ENCODE results near the gene UBE2A.

Gene UBE2A

DNA sequence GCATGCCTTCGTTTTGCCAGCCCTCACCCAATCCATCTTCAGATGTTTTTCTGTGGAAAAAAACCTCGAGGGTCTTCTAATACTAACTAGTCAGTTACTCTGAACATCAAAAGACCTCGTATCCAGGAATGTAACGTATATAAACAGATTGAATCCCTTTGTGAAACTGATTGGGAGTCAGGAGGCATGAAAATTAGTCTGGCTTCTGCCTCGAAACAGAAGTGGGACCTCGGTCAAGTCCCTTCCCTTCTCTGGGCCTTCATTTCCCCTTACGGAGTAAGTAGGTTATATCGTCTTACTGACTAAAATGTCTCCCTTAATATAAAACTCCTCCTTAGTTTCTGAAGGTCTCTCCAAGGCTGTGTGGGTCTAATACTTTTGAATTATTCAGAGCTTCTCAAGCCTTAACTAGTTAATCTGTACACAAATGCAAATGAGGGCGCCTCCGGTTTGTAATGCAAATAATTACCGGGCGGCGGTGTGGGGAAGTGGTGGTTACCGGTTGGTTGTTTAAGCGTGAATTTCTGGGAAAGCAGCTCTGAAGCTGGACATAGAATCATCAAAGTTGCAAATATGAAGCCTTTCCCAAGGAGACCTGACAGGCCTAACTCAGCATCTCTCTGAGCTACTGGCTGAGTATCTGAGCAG, 43.3 kb downstream of the UBE2A start:
- Histone ChIP-seq H3K4me1 (ENCODE audit: insufficient read depth, low read length) (peaks cover 11% of the 10 kb centered on the region; the same call in 1 of the 2 replicates), H3K36me3 (ENCODE audit: insufficient read depth, low read depth, low read length) (no peaks in the 10 kb centered on the region), H3K9ac (ENCODE audit: low read depth, low read length) (no peak overlapping the region), H3K27me3 (ENCODE audit: insufficient read depth, low read length) (no peaks in the 10 kb centered on the region), H3K9me3 (ENCODE audit: insufficient read depth, low read depth, low read length) (no peaks in the 10 kb centered on the region), H3K27ac (ENCODE audit: low read length) (no peak overlapping the region), H3K4me3 (ENCODE audit: low read length) (peak overlapping the region; percentile 38; the same call in 1 of the 2 replicates)

DNA sequence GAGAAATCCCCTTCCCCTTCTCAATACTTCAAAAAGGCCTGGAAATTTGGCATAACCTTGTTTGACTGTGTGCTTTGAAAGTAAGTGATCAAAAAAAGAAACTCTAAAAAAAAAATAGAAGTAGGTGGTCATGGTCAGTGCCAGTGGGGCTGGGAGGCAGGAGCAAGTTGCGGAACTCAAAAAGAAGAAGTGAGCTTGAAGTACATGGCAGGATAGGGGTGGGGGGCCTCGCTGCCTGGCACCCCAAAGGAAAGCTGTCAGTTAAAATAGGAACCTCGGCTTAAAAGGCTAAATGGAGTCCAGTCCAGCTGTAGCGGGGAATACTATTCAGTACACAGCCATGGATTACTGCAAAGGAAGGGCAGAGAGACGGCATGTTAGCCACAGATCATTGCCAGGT, 44.1 kb downstream of the UBE2A start:
- Histone ChIP-seq H3K27ac (ENCODE audit: low read length) (no peak overlapping the region), H3K4me1 (ENCODE audit: insufficient read depth, low read length) (peaks cover 11% of the 10 kb centered on the region; the same call in 1 of the 2 replicates), H3K36me3 (ENCODE audit: insufficient read depth, low read depth, low read length) (no peaks in the 10 kb centered on the region), H3K27me3 (ENCODE audit: insufficient read depth, low read length) (no peaks in the 10 kb centered on the region), H3K9ac (ENCODE audit: low read depth, low read length) (no peak overlapping the region), H3K9me3 (ENCODE audit: insufficient read depth, low read depth, low read length) (no peaks in the 10 kb centered on the region), H3K4me3 (ENCODE audit: low read length) (no peak overlapping the region)

DNA sequence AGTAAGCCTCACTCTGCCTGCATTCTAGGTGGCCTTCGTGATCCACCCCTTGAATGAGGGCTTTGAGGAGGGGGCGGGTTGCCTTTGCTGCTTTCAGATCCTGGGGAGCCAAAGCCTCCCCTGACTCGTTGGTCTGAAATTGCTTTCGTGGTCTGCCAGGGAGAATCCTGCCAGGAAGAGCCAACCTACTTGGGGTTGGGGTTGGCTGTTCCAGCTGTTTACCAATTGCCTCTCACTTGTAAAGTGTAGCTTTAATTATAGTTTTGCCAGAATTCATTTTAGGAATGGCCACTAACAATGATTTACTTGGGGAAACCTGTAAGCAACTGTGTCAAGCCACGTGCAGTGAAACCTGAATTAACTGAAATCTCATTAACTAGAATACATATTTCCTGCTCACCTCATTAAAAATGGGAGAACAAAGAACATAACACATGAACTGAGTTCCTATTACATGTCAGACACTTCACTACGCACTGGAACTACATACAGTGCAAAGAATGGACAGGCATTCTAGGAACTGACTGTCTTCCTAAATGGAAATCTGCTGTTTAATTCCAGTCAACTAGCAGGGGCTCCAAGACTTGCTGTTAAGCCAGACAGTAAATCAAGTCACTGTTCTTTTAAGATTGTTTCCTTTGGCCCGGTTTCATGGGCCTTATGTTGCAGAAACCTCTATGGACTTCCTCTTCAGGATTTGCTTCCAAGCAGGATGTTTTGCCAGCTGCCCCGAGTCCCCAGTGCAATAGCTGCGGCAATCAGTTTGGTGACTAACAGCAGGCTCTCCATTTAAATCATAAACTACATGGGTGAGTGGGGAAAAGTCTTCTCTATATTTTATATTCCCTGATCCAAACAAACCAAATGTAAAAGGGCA, 48.2 kb downstream of the UBE2A start:
- Histone ChIP-seq H3K27me3 (ENCODE audit: insufficient read depth, low read length) (no peaks in the 10 kb centered on the region), H3K36me3 (ENCODE audit: insufficient read depth, low read depth, low read length) (no peaks in the 10 kb centered on the region; the same call in 1 of the 2 replicates), H3K4me3 (ENCODE audit: low read length) (no peak overlapping the region), H3K27ac (ENCODE audit: low read length) (no peak overlapping the region), H3K9ac (ENCODE audit: low read depth, low read length) (no peak overlapping the region), H3K4me1 (ENCODE audit: insufficient read depth, low read length) (peaks cover 8% of the 10 kb centered on the region; the same call in 1 of the 2 replicates), H3K9me3 (ENCODE audit: insufficient read depth, low read depth, low read length) (no peaks in the 10 kb centered on the region)

DNA sequence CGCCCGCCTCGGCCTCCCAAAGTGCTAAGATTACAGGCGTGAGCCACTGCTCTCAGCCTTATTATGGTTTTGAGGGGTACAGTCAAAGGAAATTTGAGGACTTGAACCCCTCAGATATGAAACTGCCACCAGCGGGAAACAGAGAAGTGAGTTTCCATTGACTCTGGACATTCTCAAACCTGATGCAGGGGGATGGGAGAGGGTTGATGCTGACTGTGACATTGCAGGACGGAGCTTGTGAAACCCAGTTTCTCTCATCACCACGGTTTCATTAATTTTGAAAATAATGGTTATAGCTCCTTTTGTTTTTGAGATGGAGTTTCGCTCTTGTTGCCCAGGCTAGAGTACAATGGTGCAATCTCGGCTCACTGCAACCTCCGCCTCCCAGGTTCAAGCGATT, 50.1 kb downstream of the UBE2A start:
- H3K4me3 ChIP-seq (ENCODE audit: low read length), result no peak overlapping the region
- no peaks in the 10 kb centered on the region; the same call in 1 of the 2 replicates for H3K36me3 ChIP-seq (ENCODE audit: insufficient read depth, low read depth, low read length)
- no peaks in the 10 kb centered on the region for H3K4me1 ChIP-seq (ENCODE audit: insufficient read depth, low read length)
- H3K27me3 ChIP-seq (ENCODE audit: insufficient read depth, low read length), result no peaks in the 10 kb centered on the region
- no peaks in the 10 kb centered on the region for H3K9me3 ChIP-seq (ENCODE audit: insufficient read depth, low read depth, low read length)
- H3K9ac ChIP-seq (ENCODE audit: low read depth, low read length), result no peak overlapping the region
- no peak overlapping the region for H3K27ac ChIP-seq (ENCODE audit: low read length)

DNA sequence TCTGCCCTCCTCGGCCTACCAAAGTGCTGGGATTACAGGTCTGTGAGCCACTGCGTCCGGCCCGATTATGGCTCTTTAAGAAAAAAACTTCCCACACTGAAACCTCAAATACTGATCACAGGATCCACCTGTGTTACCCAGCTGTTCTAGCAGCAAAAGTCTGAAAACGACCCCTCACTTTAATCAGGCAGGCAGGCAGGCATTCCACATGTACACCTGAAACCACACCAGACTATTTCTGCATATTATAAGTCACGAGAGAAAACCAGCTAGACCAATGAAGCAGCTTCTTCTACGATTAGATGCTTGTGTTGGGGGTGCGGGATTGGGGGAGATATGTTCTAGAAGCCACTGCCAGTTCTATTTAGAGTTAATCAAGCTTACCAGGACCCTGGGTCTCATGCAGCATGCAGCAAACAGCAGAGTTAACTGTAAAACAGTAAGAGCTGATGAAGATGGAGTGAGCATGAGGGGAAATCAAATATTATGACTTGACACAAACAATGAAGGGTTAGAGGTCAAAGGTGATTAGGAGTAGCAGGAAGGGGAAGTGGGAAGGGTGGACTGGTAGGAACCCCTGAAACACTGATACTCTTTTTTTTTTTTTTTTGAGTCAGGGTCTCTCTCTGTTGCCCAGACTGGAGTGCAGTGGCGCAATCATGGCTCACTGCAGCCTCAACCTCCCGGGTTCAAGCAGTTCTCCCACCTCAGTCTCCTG, 50.7 kb downstream of the UBE2A start:
- Histone ChIP-seq H3K27me3 (ENCODE audit: insufficient read depth, low read length) (no peaks in the 10 kb centered on the region), H3K27ac (ENCODE audit: low read length) (no peak overlapping the region), H3K4me3 (ENCODE audit: low read length) (no peak overlapping the region), H3K9me3 (ENCODE audit: insufficient read depth, low read depth, low read length) (no peaks in the 10 kb centered on the region), H3K36me3 (ENCODE audit: insufficient read depth, low read depth, low read length) (no peaks in the 10 kb centered on the region; the same call in 1 of the 2 replicates), H3K4me1 (ENCODE audit: insufficient read depth, low read length) (no peaks in the 10 kb centered on the region), H3K9ac (ENCODE audit: low read depth, low read length) (no peak overlapping the region)

DNA sequence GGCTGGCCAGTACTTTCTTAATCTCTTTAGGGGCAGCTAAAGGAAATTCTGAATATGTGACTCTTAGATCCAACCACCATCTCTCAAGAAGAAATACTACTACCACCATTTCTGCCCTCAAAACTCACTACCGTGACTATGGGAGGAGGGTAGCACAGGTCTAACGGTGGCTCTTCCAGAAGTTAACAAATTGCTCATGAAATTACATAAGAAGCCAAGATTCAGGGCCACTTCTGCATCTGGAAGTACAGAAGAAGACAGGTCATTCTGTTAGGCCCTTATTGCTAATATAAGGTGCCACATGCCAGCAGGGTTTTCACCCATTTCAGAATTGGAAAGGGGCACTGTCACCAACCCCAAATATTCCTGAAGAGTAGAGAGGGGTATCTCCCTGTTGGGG, 51.5 kb downstream of the UBE2A start:
- no peak overlapping the region for H3K9ac ChIP-seq (ENCODE audit: low read depth, low read length)
- H3K4me3 ChIP-seq (ENCODE audit: low read length), result no peak overlapping the region
- H3K27me3 ChIP-seq (ENCODE audit: insufficient read depth, low read length), result no peaks in the 10 kb centered on the region
- H3K9me3 ChIP-seq (ENCODE audit: insufficient read depth, low read depth, low read length), result no peaks in the 10 kb centered on the region
- no peaks in the 10 kb centered on the region for H3K4me1 ChIP-seq (ENCODE audit: insufficient read depth, low read length)
- no peak overlapping the region for H3K27ac ChIP-seq (ENCODE audit: low read length)
- no peaks in the 10 kb centered on the region; the same call in 1 of the 2 replicates for H3K36me3 ChIP-seq (ENCODE audit: insufficient read depth, low read depth, low read length)

All from iPS-20b (cell line).